ENCODE data around the gene ADCY10. TPM values are rescaled to one million over a fixed set of nuclear protein-coding genes. Genes with fewer than 3 reads are reported as not detected.

ADCY10 gene
- total and polyA plus RNA-seq, 9 of the 15 experiments (the other 6 are each of a cell fraction or from before 2014, with no cell fraction given): 0.08 to 0.86 (median 0.22) TPM

GRCh38 chr1:167774710-167775109 is 139.2 kb downstream of the ADCY10 start:
- Histone ChIP-seq H3K36me3 (ENCODE audit: control insufficient read depth, insufficient read depth, low read length) (peaks cover 72% of the 10 kb centered on the region), H3K27ac (ENCODE audit: extremely low read depth, low read depth, low read length) (no peak overlapping the region), H3K9me1 (ENCODE audit: control insufficient read depth, insufficient read depth, low read length) (no peaks in the 10 kb centered on the region), H3K4me3 (no peak overlapping the region), H3K4me1 (replicated peaks in 1 of 2; ENCODE audit: control insufficient read depth in 2 of 2, insufficient read depth in 2 of 2, low read length in 2 of 2) (peaks cover 6 to 8% of the 10 kb centered on the region in 2 experiments; a peak in 3 of 5 replicates), H3K9ac (ENCODE audit: insufficient read depth in 1 of 2, low read depth in 2 of 2, low read length in 2 of 2) (no peak overlapping the region), H3K79me2 (ENCODE audit: control insufficient read depth, insufficient read depth, low read length) (no peaks in the 10 kb centered on the region), H3K9me3 (replicated peaks; ENCODE audit: control insufficient read depth, insufficient read depth, low read depth, low read length) (no peaks in the 10 kb centered on the region), H3K4me2 (ENCODE audit: insufficient read depth, low read length) (no peak overlapping the region), H3K27me3 (ENCODE audit: control insufficient read depth in 2 of 2, insufficient read depth in 2 of 2, low read length in 2 of 2) (no peaks in the 10 kb centered on the region), H4K20me1 (replicated peaks; ENCODE audit: control insufficient read depth, insufficient read depth, low read length) (no peaks in the 10 kb centered on the region), H2AFZ (ENCODE audit: low read depth, low read length) (no peak overlapping the region)
- ATAC-seq (no peak), DNase-seq (ENCODE audit: extremely low read depth in 1 of 4, low spot score in 3 of 4) (no peak), FAIRE-seq (no peak)
- ChIA-PET CTCF (ENCODE audit: low intra/inter-chr PET ratio) (no interaction called here), POLR2A (interaction anchor here (0.8 to 2.6 kb wide), 3 partner anchors 9 to 18 kb away, joined by 3 to 7 read pairs (median 3); no protein-coding TSS in a partner anchor)
- intact Hi-C loops (cut with micrococcal nuclease) (no loop called here), in situ Hi-C loops (cut with MboI) (no loop called here)
- BruUV-seq (replicated peaks): no TSS peak
- no peak for TF ChIP-seq TRIM28 (IDR thresholded peaks at IDR 0.05)

- peaks cover 84% of the 10 kb centered on the region for H3K36me3 ChIP-seq (ENCODE audit: control insufficient read depth, insufficient read depth, low read length)
- no peak overlapping the region for H3K27ac ChIP-seq (ENCODE audit: extremely low read depth, low read depth, low read length)
- 90% methylated on average over 2 of the region's 2 CpGs for WGBS (ENCODE audit: insufficient coverage, low coverage, missing lambda C conversion rate)
- DNase-seq (ENCODE audit: extremely low read depth in 1 of 4, low spot score in 3 of 4) (no peak), FAIRE-seq (no peak), ATAC-seq (no peak)
- no peak overlapping the region for H3K4me3 ChIP-seq
- no peaks in the 10 kb centered on the region for H3K79me2 ChIP-seq (ENCODE audit: control insufficient read depth, insufficient read depth, low read length)
- H3K4me2 ChIP-seq (ENCODE audit: insufficient read depth, low read length): no peak overlapping the region
- no peak overlapping the region for H3K9ac ChIP-seq (ENCODE audit: insufficient read depth in 1 of 2, low read depth in 2 of 2, low read length in 2 of 2)
- H3K9me1 ChIP-seq (ENCODE audit: control insufficient read depth, insufficient read depth, low read length): no peaks in the 10 kb centered on the region
- TF ChIP-seq ZNF384 (IDR thresholded peaks at IDR 0.05; ENCODE audit: low read depth, low read length) (peak; percentile 29; the same call in 1 of the 2 replicates), SIRT6 (IDR thresholded peaks at IDR 0.05; ENCODE audit: low read depth, low read length) (no peak)
- intact Hi-C loops (cut with micrococcal nuclease): no loop called here
- no peaks in the 10 kb centered on the region for H4K20me1 ChIP-seq (replicated peaks; ENCODE audit: control insufficient read depth, insufficient read depth, low read length)
- H3K4me1 ChIP-seq (replicated peaks in 1 of 2; ENCODE audit: control insufficient read depth in 2 of 2, insufficient read depth in 2 of 2, low read length in 2 of 2): peaks cover 6 to 8% of the 10 kb centered on the region in 2 experiments; a peak in 3 of 5 replicates
- H3K27me3 ChIP-seq (ENCODE audit: control insufficient read depth in 2 of 2, insufficient read depth in 2 of 2, low read length in 2 of 2): no peaks in the 10 kb centered on the region
- H3K9me3 ChIP-seq (replicated peaks; ENCODE audit: control insufficient read depth, insufficient read depth, low read depth, low read length): no peaks in the 10 kb centered on the region
- in situ Hi-C loops (cut with MboI): no loop called here
- no peak overlapping the region for H2AFZ ChIP-seq (ENCODE audit: low read depth, low read length)
- BruUV-seq (replicated peaks): no TSS peak
- ChIA-PET CTCF (ENCODE audit: low intra/inter-chr PET ratio) (no interaction called here), POLR2A (interaction anchor here (2.6 kb wide), 1 partner anchor 11 kb away, joined by 7 read pairs; no protein-coding TSS in a partner anchor)
Observed at GRCh38 chr1:167773516-167773915, 140.4 kb downstream of the ADCY10 start.
